ENCODE data around the gene TARS2. TPM values are rescaled to one million over a fixed set of nuclear protein-coding genes. Genes with fewer than 3 reads are reported as not detected.

TARS2 gene
- total RNA-seq, 1 experiment from 2014 or later: 30.6 TPM

DNA sequence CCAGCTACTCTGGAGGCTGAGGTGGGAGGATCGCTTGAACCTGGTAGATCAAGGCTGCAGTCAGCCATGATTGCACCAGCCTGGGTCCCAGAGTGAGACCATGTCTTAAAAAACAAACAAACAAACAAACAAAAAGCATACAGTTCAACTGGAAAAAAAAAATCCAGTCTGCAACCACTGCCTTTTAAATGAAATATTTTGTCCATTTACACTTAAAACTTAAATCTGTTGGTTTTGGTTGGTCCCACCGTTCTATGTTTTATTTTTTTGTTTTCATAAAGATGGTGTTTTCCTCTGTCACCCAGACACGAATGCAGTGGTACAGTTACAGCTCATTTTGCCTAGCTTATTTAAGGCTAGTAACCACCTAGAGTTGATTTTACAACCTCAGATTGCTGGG, 38.1 kb downstream of the TARS2 start:
- POLR2A ChIA-PET: interaction anchor here (0.5 kb wide), 1 partner anchor 10 kb away, joined by 3 read pairs; the partner anchor contains the start of gene FALEC

DNA sequence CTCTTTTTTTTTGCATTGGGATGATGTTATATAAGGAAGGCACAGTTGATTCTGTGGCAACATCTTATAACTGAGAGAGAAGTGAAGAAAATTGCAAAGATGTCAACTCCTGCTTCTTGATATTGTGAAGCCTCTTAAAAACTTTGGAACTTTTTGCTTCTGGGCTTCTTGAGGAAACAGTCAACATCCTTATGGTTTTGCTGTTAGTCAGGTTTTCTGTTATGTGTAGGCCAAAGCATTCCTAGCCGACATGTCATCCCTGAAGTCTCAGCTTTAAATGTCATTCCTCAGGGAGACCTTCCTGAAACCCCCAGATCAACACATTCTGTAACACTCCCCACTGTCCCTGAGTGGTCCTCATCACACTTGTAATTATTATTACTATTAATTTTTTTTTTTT, 41.0 kb downstream of the TARS2 start:
- Histone ChIP-seq H3K27me3 (replicated peaks; ENCODE audit: control insufficient read depth, insufficient read depth, low read length) (no peaks in the 10 kb centered on the region), H3K36me3 (ENCODE audit: control insufficient read depth, insufficient read depth, low read length) (no peaks in the 10 kb centered on the region), H3K4me3 (ENCODE audit: low read depth, low read length) (no peak overlapping the region), H3K4me1 (peaks cover 12% of the 10 kb centered on the region), H3K9me3 (no peaks in the 10 kb centered on the region)
- Mint-ChIP-seq H3K27ac (ENCODE audit: unreplicated experiment) (no peak overlapping the region), H3K9me3 (ENCODE audit: unreplicated experiment) (no peaks in the 10 kb centered on the region), H3K36me3 (ENCODE audit: insufficient read depth, unreplicated experiment) (peaks cover 12% of the 10 kb centered on the region), H3K4me1 (ENCODE audit: low read depth, unreplicated experiment) (peaks cover 19% of the 10 kb centered on the region), H3K27me3 (ENCODE audit: insufficient read depth, unreplicated experiment) (no peaks in the 10 kb centered on the region), H3K4me3 (ENCODE audit: unreplicated experiment) (no peak overlapping the region)
- intact Hi-C loops (cut with micrococcal nuclease; ENCODE audit: unreplicated experiment): no loop called here
- TF ChIP-seq, protein P1, sequence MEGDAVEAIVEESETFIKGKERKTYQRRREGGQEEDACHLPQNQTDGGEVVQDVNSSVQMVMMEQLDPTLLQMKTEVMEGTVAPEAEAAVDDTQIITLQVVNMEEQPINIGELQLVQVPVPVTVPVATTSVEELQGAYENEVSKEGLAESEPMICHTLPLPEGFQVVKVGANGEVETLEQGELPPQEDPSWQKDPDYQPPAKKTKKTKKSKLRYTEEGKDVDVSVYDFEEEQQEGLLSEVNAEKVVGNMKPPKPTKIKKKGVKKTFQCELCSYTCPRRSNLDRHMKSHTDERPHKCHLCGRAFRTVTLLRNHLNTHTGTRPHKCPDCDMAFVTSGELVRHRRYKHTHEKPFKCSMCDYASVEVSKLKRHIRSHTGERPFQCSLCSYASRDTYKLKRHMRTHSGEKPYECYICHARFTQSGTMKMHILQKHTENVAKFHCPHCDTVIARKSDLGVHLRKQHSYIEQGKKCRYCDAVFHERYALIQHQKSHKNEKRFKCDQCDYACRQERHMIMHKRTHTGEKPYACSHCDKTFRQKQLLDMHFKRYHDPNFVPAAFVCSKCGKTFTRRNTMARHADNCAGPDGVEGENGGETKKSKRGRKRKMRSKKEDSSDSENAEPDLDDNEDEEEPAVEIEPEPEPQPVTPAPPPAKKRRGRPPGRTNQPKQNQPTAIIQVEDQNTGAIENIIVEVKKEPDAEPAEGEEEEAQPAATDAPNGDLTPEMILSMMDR (IDR thresholded peaks at IDR 0.05; ENCODE audit: insufficient read depth in 1 of 2, low read depth in 1 of 2, low read length in 1 of 2, severe bottlenecking in 1 of 2, unreplicated experiment in 1 of 2): no peak
- BruUV-seq (replicated peaks): no TSS peak
- ChIA-PET CTCF (no interaction called here), POLR2A (interaction anchor here (0.6 kb wide), 1 partner anchor 40 kb away, joined by 3 read pairs; no protein-coding TSS in a partner anchor)
- DNase-seq: no peak

More for the DNA sequence above, 38.1 kb downstream of the TARS2 start:
- Histone ChIP-seq H3K4me3 (ENCODE audit: low read depth, low read length) (no peak overlapping the region), H3K4me1 (no peaks in the 10 kb centered on the region), H3K36me3 (ENCODE audit: control insufficient read depth, insufficient read depth, low read length) (no peaks in the 10 kb centered on the region), H3K27me3 (replicated peaks; ENCODE audit: control insufficient read depth, insufficient read depth, low read length) (no peaks in the 10 kb centered on the region), H3K9me3 (no peaks in the 10 kb centered on the region)
- no TSS peak for BruUV-seq (replicated peaks)
- H3K27me3 Mint-ChIP-seq (ENCODE audit: insufficient read depth, unreplicated experiment): no peaks in the 10 kb centered on the region
- no peak overlapping the region for H3K4me3 Mint-ChIP-seq (ENCODE audit: unreplicated experiment)
- CTCF ChIA-PET: no interaction called here
- H3K9me3 Mint-ChIP-seq (ENCODE audit: unreplicated experiment): no peaks in the 10 kb centered on the region
- H3K36me3 Mint-ChIP-seq (ENCODE audit: insufficient read depth, unreplicated experiment): no peaks in the 10 kb centered on the region
- no peaks in the 10 kb centered on the region for H3K4me1 Mint-ChIP-seq (ENCODE audit: low read depth, unreplicated experiment)
- intact Hi-C loops (cut with micrococcal nuclease; ENCODE audit: unreplicated experiment): no loop called here
- no peak for DNase-seq
- TF ChIP-seq, protein P1 (IDR thresholded peaks at IDR 0.05; ENCODE audit: insufficient read depth in 1 of 2, low read depth in 1 of 2, low read length in 1 of 2, severe bottlenecking in 1 of 2, unreplicated experiment in 1 of 2): no peak
- no peak overlapping the region for H3K27ac Mint-ChIP-seq (ENCODE audit: unreplicated experiment)

DNA sequence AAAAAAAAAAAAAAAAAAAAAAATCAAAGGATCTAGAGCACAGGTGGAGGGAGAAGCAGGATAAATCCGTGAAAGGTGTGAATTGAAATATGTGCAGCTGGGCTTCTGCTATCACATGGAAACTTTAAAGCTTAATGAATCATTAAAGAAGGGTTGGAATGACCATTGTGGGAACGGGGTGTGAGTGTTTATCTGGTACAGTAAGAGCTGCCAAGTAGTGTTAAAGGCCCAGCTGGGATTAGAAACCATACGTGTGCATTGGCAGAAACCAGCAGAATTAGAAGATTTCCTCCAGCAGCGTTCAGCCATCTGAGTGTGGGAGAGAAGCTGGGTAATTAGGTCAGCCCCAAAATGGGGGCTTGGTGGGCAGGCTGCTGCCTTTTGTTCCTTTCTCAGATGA, 41.8 kb downstream of the TARS2 start:
- TF ChIP-seq, protein P1 (IDR thresholded peaks at IDR 0.05; ENCODE audit: insufficient read depth in 1 of 2, low read depth in 1 of 2, low read length in 1 of 2, severe bottlenecking in 1 of 2, unreplicated experiment in 1 of 2): no peak
- no peak overlapping the region for H3K27ac Mint-ChIP-seq (ENCODE audit: unreplicated experiment)

More for the DNA sequence above, 41.8 kb downstream of the TARS2 start:
- intact Hi-C loops (cut with micrococcal nuclease; ENCODE audit: unreplicated experiment): no loop called here
- Histone ChIP-seq H3K4me3 (ENCODE audit: low read depth, low read length) (no peak overlapping the region), H3K9me3 (no peaks in the 10 kb centered on the region), H3K36me3 (ENCODE audit: control insufficient read depth, insufficient read depth, low read length) (no peaks in the 10 kb centered on the region), H3K27me3 (replicated peaks; ENCODE audit: control insufficient read depth, insufficient read depth, low read length) (no peaks in the 10 kb centered on the region), H3K4me1 (peaks cover 19% of the 10 kb centered on the region)
- Mint-ChIP-seq H3K4me3 (ENCODE audit: unreplicated experiment) (no peak overlapping the region), H3K27me3 (ENCODE audit: insufficient read depth, unreplicated experiment) (no peaks in the 10 kb centered on the region), H3K36me3 (ENCODE audit: insufficient read depth, unreplicated experiment) (peaks cover 13% of the 10 kb centered on the region), H3K9me3 (ENCODE audit: unreplicated experiment) (no peaks in the 10 kb centered on the region), H3K4me1 (ENCODE audit: low read depth, unreplicated experiment) (peaks cover 26% of the 10 kb centered on the region)
- no peak for DNase-seq
- BruUV-seq (replicated peaks): no TSS peak
- POLR2A ChIA-PET: interaction anchor here (0.6 kb wide), 2 partner anchors 39 to 566 kb away, joined by 3 to 5 read pairs; no protein-coding TSS in a partner anchor
- CTCF ChIA-PET: no interaction called here

Measured in Caco-2 (cell line).